NCI-H146 (cell line): Measurements from ENCODE around the gene MICAL3.

Source experiments
- DNase-seq: peaks from one replicate; lab custom pipeline; 2025; lab: John Stamatoyannopoulos, UW

MICAL3 gene

GRCh38 chr22:17915676-17916075 is 108.7 kb downstream of the MICAL3 start:
- no peak for DNase-seq

- no peak for DNase-seq
Observed at GRCh38 chr22:17915188-17915587, 109.2 kb downstream of the MICAL3 start.

GRCh38 chr22:17914474-17914873 is 109.9 kb downstream of the MICAL3 start:
- no peak for DNase-seq

GRCh38 chr22:17913801-17914347 is 110.5 kb downstream of the MICAL3 start:
- no peak for DNase-seq

GRCh38 chr22:17912945-17913721 is 111.2 kb downstream of the MICAL3 start:
- DNase-seq: no peak

- DNase-seq: no peak
Observed at GRCh38 chr22:17911887-17912286, 112.5 kb downstream of the MICAL3 start.

GRCh38 chr22:17911312-17911705 is 113.1 kb downstream of the MICAL3 start:
- DNase-seq: no peak

- DNase-seq: no peak
Observed at GRCh38 chr22:17910561-17911311, 113.6 kb downstream of the MICAL3 start.

- DNase-seq: no peak
Observed at GRCh38 chr22:17907748-17908051, 116.7 kb downstream of the MICAL3 start.

- DNase-seq: no peak
Observed at GRCh38 chr22:17906978-17907747, 117.2 kb downstream of the MICAL3 start.

GRCh38 chr22:17905445-17905844 is 118.9 kb downstream of the MICAL3 start:
- DNase-seq: no peak

- DNase-seq: peak; percentile 50
Observed at GRCh38 chr22:17903564-17904295, 120.6 kb downstream of the MICAL3 start.

- DNase-seq: no peak
Observed at GRCh38 chr22:17902960-17903359, 121.4 kb downstream of the MICAL3 start.

- DNase-seq: no peak
Observed at GRCh38 chr22:17898375-17898774, 126.0 kb downstream of the MICAL3 start.

GRCh38 chr22:17897858-17898257 is 126.5 kb downstream of the MICAL3 start:
- no peak for DNase-seq

GRCh38 chr22:17897426-17897825 is 126.9 kb downstream of the MICAL3 start:
- no peak for DNase-seq

GRCh38 chr22:17896586-17896985 is 127.8 kb downstream of the MICAL3 start:
- DNase-seq: no peak

- DNase-seq: no peak
Observed at GRCh38 chr22:17893900-17894535, 130.3 kb downstream of the MICAL3 start.

- no peak for DNase-seq
Observed at GRCh38 chr22:17892376-17892775, 132.0 kb downstream of the MICAL3 start.

- no peak for DNase-seq
Observed at GRCh38 chr22:17891481-17892167, 132.7 kb downstream of the MICAL3 start.

- no peak for DNase-seq
Observed at GRCh38 chr22:17890892-17891291, 133.5 kb downstream of the MICAL3 start.
